Measurements from ENCODE around the gene PIP5K1B.

PIP5K1B gene

GRCh38 chr9:68931821-68932220, 226.8 kb downstream of the PIP5K1B start:
- no peaks in the 10 kb centered on the region for H3K4me1 ChIP-seq (ENCODE audit: control insufficient read depth in 1 of 2, insufficient read depth in 2 of 2, low read length in 2 of 2)
- no peaks in the 10 kb centered on the region for H3K36me3 ChIP-seq (ENCODE audit: control insufficient read depth in 1 of 2, insufficient read depth in 2 of 2, low read length in 2 of 2)
- no peaks in the 10 kb centered on the region for H3K9me3 ChIP-seq (ENCODE audit: control insufficient read depth in 1 of 2, low read length in 2 of 2)
- no peaks in the 10 kb centered on the region for H3K27me3 ChIP-seq (ENCODE audit: low read depth, low read length)
- no peak overlapping the region for H3K4me3 ChIP-seq (ENCODE audit: low read depth in 1 of 2, low read length in 2 of 2)
- no peak overlapping the region for H3K27ac ChIP-seq (ENCODE audit: low read length)

DNA sequence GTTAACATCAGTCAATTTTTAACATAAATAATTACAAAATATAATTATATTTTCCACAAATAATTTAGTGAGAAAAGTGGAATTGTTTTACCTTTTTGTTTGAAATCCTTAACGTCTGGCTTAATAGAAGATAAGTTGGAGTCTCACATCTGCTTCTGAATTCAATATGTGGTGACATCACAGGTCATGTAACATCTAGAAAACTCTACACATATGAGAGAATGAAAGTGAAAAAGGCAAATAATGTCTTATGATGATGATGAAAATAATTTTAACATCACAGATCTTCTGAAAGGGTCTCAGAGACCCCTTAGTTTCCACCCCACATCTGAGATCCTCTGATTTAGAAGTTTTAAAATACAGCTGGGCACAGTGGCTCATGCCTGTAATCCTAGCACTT, 227.4 kb downstream of the PIP5K1B start:
- H3K4me1 ChIP-seq (ENCODE audit: control insufficient read depth in 1 of 2, insufficient read depth in 2 of 2, low read length in 2 of 2): no peaks in the 10 kb centered on the region
- H3K36me3 ChIP-seq (ENCODE audit: control insufficient read depth in 1 of 2, insufficient read depth in 2 of 2, low read length in 2 of 2): no peaks in the 10 kb centered on the region
- H3K4me3 ChIP-seq (ENCODE audit: low read depth in 1 of 2, low read length in 2 of 2): no peak overlapping the region
- H3K27ac ChIP-seq (ENCODE audit: low read length): no peak overlapping the region
- no peaks in the 10 kb centered on the region for H3K27me3 ChIP-seq (ENCODE audit: low read depth, low read length)
- no peaks in the 10 kb centered on the region for H3K9me3 ChIP-seq (ENCODE audit: control insufficient read depth in 1 of 2, low read length in 2 of 2)

DNA sequence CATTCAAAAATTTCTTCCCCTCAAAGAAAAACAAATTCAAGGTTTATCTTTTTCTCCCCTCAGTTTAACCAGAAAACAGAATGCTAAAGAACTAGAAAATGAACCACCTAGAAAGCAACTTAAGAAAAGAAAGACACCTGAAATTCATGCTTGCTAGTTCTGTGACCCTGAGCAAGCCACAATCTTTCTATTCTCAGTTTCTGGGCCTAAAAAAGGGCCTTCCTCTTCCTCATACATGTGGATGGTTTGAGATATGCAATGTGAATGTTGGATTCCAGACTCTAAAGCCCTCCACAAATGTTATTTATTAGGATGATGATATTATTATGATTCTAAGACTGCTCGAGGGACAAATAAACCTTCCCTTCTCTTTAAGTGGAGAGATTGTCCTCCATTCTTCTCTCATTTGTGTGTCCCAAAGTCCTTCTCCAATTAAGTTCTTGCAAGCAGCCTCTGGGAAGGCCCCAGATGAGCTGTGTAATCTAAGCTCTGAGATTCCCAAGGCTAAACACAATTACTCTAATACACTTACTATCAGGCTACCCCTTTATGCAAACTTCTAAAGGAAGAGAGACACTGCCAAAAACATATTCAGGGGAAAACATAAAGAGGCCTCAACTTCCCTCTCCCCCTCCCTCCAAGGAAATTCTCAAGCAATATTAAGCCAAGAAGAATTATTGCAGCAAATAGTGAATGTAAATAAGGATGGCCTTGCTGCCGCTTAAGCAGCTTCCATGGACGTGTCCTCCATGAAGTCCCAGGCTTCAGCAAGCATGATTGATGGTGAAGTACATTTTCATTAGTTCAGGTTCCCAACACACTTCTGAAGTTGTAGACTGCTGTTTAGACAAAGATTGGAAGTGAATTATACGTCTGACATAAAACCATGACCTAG, 228.6 kb downstream of the PIP5K1B start:
- H3K27me3 ChIP-seq (ENCODE audit: low read depth, low read length): no peaks in the 10 kb centered on the region
- H3K4me3 ChIP-seq (ENCODE audit: low read depth in 1 of 2, low read length in 2 of 2): no peak overlapping the region
- H3K9me3 ChIP-seq (ENCODE audit: control insufficient read depth in 1 of 2, low read length in 2 of 2): no peaks in the 10 kb centered on the region
- no peak overlapping the region for H3K27ac ChIP-seq (ENCODE audit: low read length)
- H3K36me3 ChIP-seq (ENCODE audit: control insufficient read depth in 1 of 2, insufficient read depth in 2 of 2, low read length in 2 of 2): no peaks in the 10 kb centered on the region
- no peaks in the 10 kb centered on the region for H3K4me1 ChIP-seq (ENCODE audit: control insufficient read depth in 1 of 2, insufficient read depth in 2 of 2, low read length in 2 of 2)

DNA sequence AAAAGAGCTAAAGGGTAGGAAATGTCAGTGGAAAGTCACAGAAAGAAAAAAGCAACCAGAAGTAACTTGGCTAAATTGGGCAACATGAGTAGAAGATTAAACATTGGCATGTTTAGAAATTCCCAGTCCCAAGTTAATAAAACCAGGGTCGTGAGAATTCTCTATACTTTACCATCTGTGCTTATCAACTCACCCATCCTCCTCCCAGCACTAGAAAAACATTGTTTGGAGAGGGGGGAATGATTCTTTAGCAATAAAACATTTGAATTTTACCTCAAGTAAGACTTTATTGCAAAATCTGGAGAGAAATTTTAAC, 229.2 kb downstream of the PIP5K1B start:
- no peaks in the 10 kb centered on the region for H3K9me3 ChIP-seq (ENCODE audit: control insufficient read depth in 1 of 2, low read length in 2 of 2)
- no peaks in the 10 kb centered on the region for H3K27me3 ChIP-seq (ENCODE audit: low read depth, low read length)
- H3K4me1 ChIP-seq (ENCODE audit: control insufficient read depth in 1 of 2, insufficient read depth in 2 of 2, low read length in 2 of 2): no peaks in the 10 kb centered on the region
- no peak overlapping the region for H3K4me3 ChIP-seq (ENCODE audit: low read depth in 1 of 2, low read length in 2 of 2)
- H3K27ac ChIP-seq (ENCODE audit: low read length): no peak overlapping the region
- no peaks in the 10 kb centered on the region for H3K36me3 ChIP-seq (ENCODE audit: control insufficient read depth in 1 of 2, insufficient read depth in 2 of 2, low read length in 2 of 2)

DNA sequence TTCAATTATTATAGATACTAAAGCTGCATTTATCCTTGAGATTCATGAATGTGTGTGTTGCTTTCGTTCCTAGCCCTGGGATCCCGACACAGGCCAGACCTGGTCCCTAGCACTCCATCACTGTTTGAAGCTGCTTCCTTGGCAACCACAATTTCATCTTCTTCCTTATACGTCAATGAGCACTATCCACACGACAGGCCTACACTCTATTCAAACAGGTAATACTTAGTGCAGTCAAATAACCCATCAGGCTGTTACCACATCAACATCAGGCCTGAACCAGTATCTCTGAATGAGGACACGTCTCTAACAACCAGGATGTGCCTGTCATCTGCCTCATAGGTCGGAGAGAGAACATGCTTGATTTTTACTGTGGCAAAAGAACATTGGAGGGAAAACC, 235.5 kb downstream of the PIP5K1B start:
- Histone ChIP-seq H3K4me3 (ENCODE audit: low read depth in 1 of 2, low read length in 2 of 2) (no peak overlapping the region), H3K9me3 (ENCODE audit: control insufficient read depth in 1 of 2, low read length in 2 of 2) (no peaks in the 10 kb centered on the region), H3K36me3 (ENCODE audit: control insufficient read depth in 1 of 2, insufficient read depth in 2 of 2, low read length in 2 of 2) (peaks cover 0 to 3% of the 10 kb centered on the region in 2 donors), H3K4me1 (ENCODE audit: control insufficient read depth in 1 of 2, insufficient read depth in 2 of 2, low read length in 2 of 2) (no peaks in the 10 kb centered on the region), H3K27me3 (ENCODE audit: low read depth, low read length) (no peaks in the 10 kb centered on the region), H3K27ac (ENCODE audit: low read length) (no peak overlapping the region)

GRCh38 chr9:68941780-68942459, 236.9 kb downstream of the PIP5K1B start:
- no peaks in the 10 kb centered on the region for H3K9me3 ChIP-seq (ENCODE audit: control insufficient read depth in 1 of 2, low read length in 2 of 2)
- no peak overlapping the region for H3K4me3 ChIP-seq (ENCODE audit: low read depth in 1 of 2, low read length in 2 of 2)
- H3K4me1 ChIP-seq (ENCODE audit: control insufficient read depth in 1 of 2, insufficient read depth in 2 of 2, low read length in 2 of 2): no peaks in the 10 kb centered on the region
- H3K27me3 ChIP-seq (ENCODE audit: low read depth, low read length): no peaks in the 10 kb centered on the region
- no peak overlapping the region for H3K27ac ChIP-seq (ENCODE audit: low read length)
- H3K36me3 ChIP-seq (ENCODE audit: control insufficient read depth in 1 of 2, insufficient read depth in 2 of 2, low read length in 2 of 2): peaks cover 0 to 3% of the 10 kb centered on the region in 2 donors

DNA sequence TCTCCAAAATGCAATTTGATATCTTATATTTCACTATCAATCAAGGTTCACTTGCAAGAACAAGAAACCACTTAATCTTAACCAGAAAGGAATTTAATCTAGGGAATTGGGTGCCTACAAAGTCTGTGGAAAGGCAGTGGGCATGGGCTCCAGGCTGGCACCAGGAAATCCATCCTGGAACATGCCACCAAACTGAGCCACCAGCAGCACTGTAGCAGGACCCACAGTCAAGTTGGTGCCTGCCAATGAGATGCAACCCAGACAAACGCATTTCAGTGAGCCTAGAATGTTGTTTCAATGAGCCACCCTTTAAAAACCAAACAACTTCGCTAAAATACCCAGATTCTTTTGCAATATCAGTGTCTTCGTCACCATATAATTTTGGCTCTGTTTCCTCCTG, 237.8 kb downstream of the PIP5K1B start:
- H3K27ac ChIP-seq (ENCODE audit: low read length): no peak overlapping the region
- H3K4me1 ChIP-seq (ENCODE audit: control insufficient read depth in 1 of 2, insufficient read depth in 2 of 2, low read length in 2 of 2): no peaks in the 10 kb centered on the region
- H3K27me3 ChIP-seq (ENCODE audit: low read depth, low read length): no peaks in the 10 kb centered on the region
- no peaks in the 10 kb centered on the region for H3K9me3 ChIP-seq (ENCODE audit: control insufficient read depth in 1 of 2, low read length in 2 of 2)
- H3K36me3 ChIP-seq (ENCODE audit: control insufficient read depth in 1 of 2, insufficient read depth in 2 of 2, low read length in 2 of 2): peaks cover 0 to 3% of the 10 kb centered on the region in 2 donors
- H3K4me3 ChIP-seq (ENCODE audit: low read depth in 1 of 2, low read length in 2 of 2): no peak overlapping the region

- H3K36me3 ChIP-seq (ENCODE audit: control insufficient read depth in 1 of 2, insufficient read depth in 2 of 2, low read length in 2 of 2): no peaks in the 10 kb centered on the region
- no peak overlapping the region for H3K27ac ChIP-seq (ENCODE audit: low read length)
- no peaks in the 10 kb centered on the region for H3K27me3 ChIP-seq (ENCODE audit: low read depth, low read length)
- H3K4me1 ChIP-seq (ENCODE audit: control insufficient read depth in 1 of 2, insufficient read depth in 2 of 2, low read length in 2 of 2): no peaks in the 10 kb centered on the region
- H3K9me3 ChIP-seq (ENCODE audit: control insufficient read depth in 1 of 2, low read length in 2 of 2): no peaks in the 10 kb centered on the region
- H3K4me3 ChIP-seq (ENCODE audit: low read depth in 1 of 2, low read length in 2 of 2): no peak overlapping the region
Observed at GRCh38 chr9:68947015-68947414, 242.0 kb downstream of the PIP5K1B start.

GRCh38 chr9:68947842-68948569, 243.0 kb downstream of the PIP5K1B start:
- no peaks in the 10 kb centered on the region for H3K27me3 ChIP-seq (ENCODE audit: low read depth, low read length)
- H3K36me3 ChIP-seq (ENCODE audit: control insufficient read depth in 1 of 2, insufficient read depth in 2 of 2, low read length in 2 of 2): no peaks in the 10 kb centered on the region
- H3K27ac ChIP-seq (ENCODE audit: low read length): no peak overlapping the region
- no peaks in the 10 kb centered on the region for H3K4me1 ChIP-seq (ENCODE audit: control insufficient read depth in 1 of 2, insufficient read depth in 2 of 2, low read length in 2 of 2)
- no peaks in the 10 kb centered on the region for H3K9me3 ChIP-seq (ENCODE audit: control insufficient read depth in 1 of 2, low read length in 2 of 2)
- H3K4me3 ChIP-seq (ENCODE audit: low read depth in 1 of 2, low read length in 2 of 2): no peak overlapping the region

GRCh38 chr9:68949271-68950000, 244.4 kb downstream of the PIP5K1B start:
- Histone ChIP-seq H3K9me3 (ENCODE audit: control insufficient read depth in 1 of 2, low read length in 2 of 2) (no peaks in the 10 kb centered on the region), H3K4me1 (ENCODE audit: control insufficient read depth in 1 of 2, insufficient read depth in 2 of 2, low read length in 2 of 2) (no peaks in the 10 kb centered on the region), H3K27ac (ENCODE audit: low read length) (no peak overlapping the region), H3K4me3 (ENCODE audit: low read depth in 1 of 2, low read length in 2 of 2) (no peak overlapping the region), H3K36me3 (ENCODE audit: control insufficient read depth in 1 of 2, insufficient read depth in 2 of 2, low read length in 2 of 2) (no peaks in the 10 kb centered on the region), H3K27me3 (ENCODE audit: low read depth, low read length) (no peaks in the 10 kb centered on the region)

- Histone ChIP-seq H3K9me3 (ENCODE audit: control insufficient read depth in 1 of 2, low read length in 2 of 2) (no peaks in the 10 kb centered on the region), H3K4me1 (ENCODE audit: control insufficient read depth in 1 of 2, insufficient read depth in 2 of 2, low read length in 2 of 2) (no peaks in the 10 kb centered on the region), H3K27me3 (ENCODE audit: low read depth, low read length) (no peaks in the 10 kb centered on the region), H3K4me3 (ENCODE audit: low read depth in 1 of 2, low read length in 2 of 2) (no peak overlapping the region), H3K36me3 (ENCODE audit: control insufficient read depth in 1 of 2, insufficient read depth in 2 of 2, low read length in 2 of 2) (no peaks in the 10 kb centered on the region), H3K27ac (ENCODE audit: low read length) (no peak overlapping the region)
Observed at GRCh38 chr9:68950188-68950587, 245.1 kb downstream of the PIP5K1B start.
